H1 (cell line): ENCODE results near the gene SMIM31. TPM values are rescaled to one million over a fixed set of nuclear protein-coding genes. Genes with fewer than 3 reads are reported as not detected.

Experiments used
- CTCF ChIA-PET: fragments of 300-600 bp; sonication (Branson Sonifier 250); formaldehyde crosslinking; loops from one replicate; lab custom pipeline; 2021; ENCODE audit not compliant: partially characterized antibody; lab: Charles Lee
- POLR2A ChIA-PET: fragments of 300-600 bp; sonication (Branson Sonifier 250); formaldehyde crosslinking; loops from one replicate; lab custom pipeline; 2021; ENCODE audit warnings: inconsistent platforms; ENCODE audit not compliant: partially characterized antibody; lab: Charles Lee
- DNase-seq, 2 experiments: peaks; one replicate each; pipeline versions ENCODE4 v3.0.0 to v3.0.0-alpha.2; 2010 to 2022; ENCODE audit warnings: low spot score in 2 of 2, low read depth in 1 of 2, mixed read lengths in 1 of 2
- FAIRE-seq: peaks from 2 replicates; lab custom pipeline; 2011; peaks lifted over from hg19 to GRCh38; lab: Jason Lieb, UNC
- H2AFZ ChIP-seq: 2 replicates; pipeline ENCODE4 v1.8.1; 2012; ENCODE audit warnings: low read length, inconsistent platforms
- H2AK5ac ChIP-seq: 2 replicates; pipeline ENCODE4 v1.6.1; 2013; ENCODE audit warnings: low read depth, low read length
- H2BK120ac ChIP-seq: replicated peaks from 2 replicates; pipeline ENCODE3; 2013; ENCODE audit warnings: low read depth, low read length, inconsistent platforms
- H2BK12ac ChIP-seq: 2 replicates; pipeline ENCODE4 v1.6.1; 2013; ENCODE audit warnings: low read depth, low read length
- H2BK15ac ChIP-seq: 2 replicates; pipeline ENCODE4 v1.6.1; 2013; ENCODE audit warnings: low read length
- H2BK20ac ChIP-seq: 2 replicates; pipeline ENCODE4 v1.6.1; 2013; ENCODE audit warnings: low read length
- H2BK5ac ChIP-seq: 2 replicates; pipeline ENCODE4 v1.6.1; 2013; ENCODE audit warnings: low read depth, low read length
- H3K14ac ChIP-seq: 2 replicates; pipeline ENCODE4 v1.6.1; 2013; ENCODE audit warnings: inconsistent platforms; ENCODE audit not compliant: insufficient read length
- H3K18ac ChIP-seq: 2 replicates; pipeline ENCODE4 v1.6.1; 2013; ENCODE audit warnings: low read length; ENCODE audit errors: extremely low read depth
- H3K23ac ChIP-seq: 2 replicates; pipeline ENCODE4 v1.6.1; 2013; ENCODE audit warnings: inconsistent platforms; ENCODE audit not compliant: insufficient read length
- H3K23me2 ChIP-seq: 2 replicates; pipeline ENCODE4 v1.6.1; 2013; ENCODE audit warnings: low read depth, low read length
- H3K27ac ChIP-seq: 2 replicates; pipeline ENCODE4 v1.6.1; 2011; ENCODE audit warnings: low read depth, low read length, inconsistent platforms
- H3K27me3 ChIP-seq, 4 experiments: replicated peaks in 1 of 4; 1 replicate in 1 of 4; 2 replicates in 3 of 4; pipeline versions ENCODE4 v1.6.1 to v1.8.1; 2011 to 2013; ENCODE audit warnings: low read length in 3 of 4, mild to moderate bottlenecking in 3 of 4, inconsistent platforms in 2 of 4, mixed read lengths in 2 of 4, moderate library complexity in 1 of 4; ENCODE audit not compliant: control insufficient read depth in 3 of 4, insufficient read depth in 3 of 4; ENCODE audit errors: extremely low read depth in 1 of 4
- H3K36me3 ChIP-seq, 4 experiments: 2 replicates each; pipeline versions ENCODE4 v1.6.1 to v1.8.1; 2011 to 2013; ENCODE audit warnings: mild to moderate bottlenecking in 4 of 4, low read length in 3 of 4, moderate library complexity in 2 of 4, control low read depth in 1 of 4, inconsistent platforms in 1 of 4; ENCODE audit not compliant: insufficient read depth in 4 of 4, control insufficient read depth in 2 of 4
- H3K4ac ChIP-seq: replicated peaks from 2 replicates; pipeline ENCODE3; 2013; ENCODE audit warnings: low read length, low read depth, mixed read lengths, inconsistent platforms; ENCODE audit not compliant: insufficient read length
- H3K4me1 ChIP-seq, 4 experiments: replicated peaks in 1 of 4; 1 replicate in 1 of 4; 2 replicates in 3 of 4; pipeline versions ENCODE4 v1.6.1 to v1.8.1; 2011 to 2013; ENCODE audit warnings: low read length in 3 of 4, inconsistent platforms in 2 of 4, mixed read lengths in 1 of 4; ENCODE audit not compliant: insufficient read depth in 4 of 4, control insufficient read depth in 3 of 4
- H3K4me2 ChIP-seq, 2 experiments: 2 replicates each; pipeline versions ENCODE4 v1.6.1 to v1.8.1; 2011 to 2013; ENCODE audit warnings: low read depth in 2 of 2, low read length in 2 of 2, control low read depth in 1 of 2, inconsistent platforms in 1 of 2, mild to moderate bottlenecking in 1 of 2; ENCODE audit not compliant: insufficient read depth in 1 of 2
- H3K4me3 ChIP-seq, 4 experiments: fragments of 200-600, 300-600 bp in 1 of 4; sonication (generic), shearing (Covaris generic), sonication (Bioruptor Twin) in 1 of 4; 2 replicates each; pipeline versions ENCODE4 v1.5.1 to v1.8.1; 2011 to 2016; ENCODE audit warnings: low read length in 4 of 4, low read depth in 3 of 4, control low read depth in 2 of 4, inconsistent platforms in 2 of 4, mild to moderate bottlenecking in 2 of 4, mixed read lengths in 1 of 4, moderate library complexity in 1 of 4; ENCODE audit not compliant: insufficient read depth in 2 of 4; ENCODE audit errors: extremely low read depth in 1 of 4
- H3K56ac ChIP-seq: replicated peaks from 2 replicates; pipeline ENCODE3; 2013; ENCODE audit warnings: low read depth, mild to moderate bottlenecking, mixed read lengths, low read length, inconsistent platforms; ENCODE audit not compliant: insufficient read length
- H3K79me1 ChIP-seq: 2 replicates; pipeline ENCODE4 v1.6.1; 2013; ENCODE audit warnings: low read depth, low read length, control low read depth
- H3K79me2 ChIP-seq, 2 experiments: 2 replicates each; pipeline versions ENCODE4 v1.6.1 to v1.8.1; 2012 to 2013; ENCODE audit warnings: low read length in 2 of 2, mild to moderate bottlenecking in 2 of 2, inconsistent platforms in 1 of 2; ENCODE audit not compliant: insufficient read depth in 2 of 2, control insufficient read depth in 1 of 2
- H3K9ac ChIP-seq, 4 experiments: replicated peaks in 1 of 4; 1 replicate in 1 of 4; 2 replicates in 3 of 4; pipeline versions ENCODE4 v1.6.1 to v1.8.1; 2011 to 2013; ENCODE audit warnings: low read depth in 3 of 4, low read length in 3 of 4, control low read depth in 2 of 4, mild to moderate bottlenecking in 2 of 4, moderate library complexity in 2 of 4, inconsistent platforms in 1 of 4; ENCODE audit errors: extremely low read depth in 1 of 4
- H3K9me3 ChIP-seq, 2 experiments: 2 replicates each; pipeline versions ENCODE4 v1.6.1 to v1.8.1; 2012 to 2013; ENCODE audit warnings: mild to moderate bottlenecking in 2 of 2, moderate library complexity in 2 of 2, control low read depth in 1 of 2, inconsistent platforms in 1 of 2, low read depth in 1 of 2, low read length in 1 of 2, mixed read lengths in 1 of 2; ENCODE audit not compliant: insufficient read depth in 2 of 2
- H4K20me1 ChIP-seq, 2 experiments: replicated peaks in 1 of 2; 2 replicates each; pipeline versions ENCODE3 to v1.8.1; 2011 to 2013; ENCODE audit warnings: inconsistent platforms in 2 of 2, low read length in 2 of 2, mild to moderate bottlenecking in 1 of 2; ENCODE audit not compliant: insufficient read depth in 2 of 2, control insufficient read depth in 1 of 2
- H4K5ac ChIP-seq: 2 replicates; pipeline ENCODE4 v1.6.1; 2013; ENCODE audit warnings: low read length, low read depth, mixed read lengths, inconsistent platforms; ENCODE audit not compliant: insufficient read length
- H4K8ac ChIP-seq: 2 replicates; pipeline ENCODE4 v1.8.0; 2013; ENCODE audit warnings: mild to moderate bottlenecking, moderate library complexity, low read length, inconsistent platforms; ENCODE audit not compliant: insufficient read depth; ENCODE audit errors: extremely low read depth
- H4K91ac ChIP-seq: replicated peaks from 2 replicates; pipeline ENCODE3; 2013; ENCODE audit warnings: low read length, mixed read lengths, inconsistent platforms; ENCODE audit not compliant: insufficient read length
- E2F6 ChIP-seq: IDR thresholded peaks from 2 replicates; pipeline ENCODE4 v1.6.1; 2012; ENCODE audit warnings: inconsistent platforms
- MAX ChIP-seq: IDR thresholded peaks from 2 replicates; pipeline ENCODE4 v1.6.1; 2012; ENCODE audit warnings: inconsistent platforms
- NANOG ChIP-seq: IDR thresholded peaks from 2 replicates; pipeline ENCODE4 v1.6.1; 2011; ENCODE audit warnings: low read length, low read depth, mild to moderate bottlenecking, inconsistent platforms; ENCODE audit not compliant: insufficient read depth, poor library complexity, severe bottlenecking
- SP4 ChIP-seq: IDR thresholded peaks from 2 replicates; pipeline ENCODE4 v1.6.1; 2012; ENCODE audit warnings: low read length, inconsistent platforms
- TEAD4 ChIP-seq: IDR thresholded peaks from 2 replicates; pipeline ENCODE4 v1.6.1; 2012; ENCODE audit warnings: low read depth, low read length, inconsistent platforms, mixed read lengths
- WGBS, 2 experiments: shearing (Covaris generic) in 1 of 2; methylation state at CpG; one replicate each; pipeline versions ENCODE4 v1.1.6 to v1.1.7; 2013 to 2015; ENCODE audit warnings: low lambda C conversion rate in 2 of 2, mixed read lengths in 2 of 2, inconsistent platforms in 1 of 2, low coverage in 1 of 2, missing lambda C conversion rate in 1 of 2; ENCODE audit not compliant: insufficient replicate concordance in 2 of 2, insufficient coverage in 1 of 2, insufficient read length in 1 of 2; ENCODE audit errors: extremely low coverage in 1 of 2, missing lambda C conversion rate in 1 of 2; 5-methylcytosine and 5-hydroxymethylcytosine counted together
- polyA plus RNA-seq, 7 experiments: library from polyadenylated mRNA; depleted of rRNA in 3 of 7; stranded (reverse) in 5 of 7; unstranded in 2 of 7; fragments of >200 nt in 5 of 7; fragments of 200-250 nt in 2 of 7; gene quantifications; 1 replicate in 5 of 7; 2 replicates in 1 of 7; 4 replicates in 1 of 7; pipeline versions ENCODE4 v1.2.1 to v1.2.3, GENCODE V29; 2011 to 2013; ENCODE audit warnings: missing spikeins in 2 of 7, mixed read lengths in 2 of 7
- total RNA-seq: library from RNA; stranded (reverse); fragmentation: NEBNext Ultra II Directional; extraction: Animal tissue kit (Norgen Biotek cat#: 25700); gene quantifications from 2 replicates; pipeline ENCODE4 v1.2.1, GENCODE V29; 2021

The SMIM31 gene
- total and polyA plus RNA-seq, 2 of the 8 experiments (the other 6 are each of a cell fraction or from before 2014, with no cell fraction given): not detected

DNA sequence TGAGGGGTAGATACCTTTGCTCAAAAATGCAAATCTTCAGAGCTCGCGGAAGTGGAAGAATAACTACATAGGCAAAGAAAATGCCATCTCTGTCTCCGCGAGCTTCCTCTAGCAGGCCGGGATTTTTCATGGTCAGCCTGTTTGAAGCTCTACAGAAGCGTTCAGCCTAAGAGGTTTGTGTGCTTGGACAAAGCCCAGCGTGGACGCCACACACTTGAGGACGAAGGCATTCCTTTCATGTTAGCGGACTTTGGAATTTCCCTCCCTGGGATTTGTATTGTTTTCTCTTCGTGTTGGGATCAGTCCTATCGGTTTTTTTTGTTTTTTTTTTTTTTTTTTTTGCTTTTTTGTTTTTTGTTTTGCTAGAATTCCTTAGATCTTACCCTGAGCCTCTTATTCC, 53.7 kb downstream of the SMIM31 start:
- 49% methylated on average over 11 of the region's 12 CpGs; no CpG with 5 or more reads in 1 of the 2 experiments for WGBS, 2 experiments
- peak in 1 of 2 experiments; percentile 49 for DNase-seq
- H2BK15ac ChIP-seq: no peak overlapping the region
- H3K4me1 ChIP-seq: peaks cover 0 to 4% (median 2%) of the 10 kb centered on the region in 4 experiments; a peak in 2 of 7 replicates
- TF ChIP-seq MAX (peak; percentile 66), SP4 (no peak), NANOG (peak; percentile 4), TEAD4 (peak; percentile 56; the same call in 1 of the 2 replicates), E2F6 (peak; percentile 77)
- TF ChIP-seq, all 59 proteins: peak for 4
- Histone ChIP-seq H3K79me2 (no peaks in the 10 kb centered on the region), H3K56ac (no peak overlapping the region), H2BK120ac (peak overlapping the region; percentile 66), H2BK12ac (peak overlapping the region; percentile 92), H2AFZ (peak overlapping the region; percentile 48; the same call in 1 of the 2 replicates), H3K23me2 (no peaks in the 10 kb centered on the region), H4K91ac (no peak overlapping the region), H4K5ac (no peak overlapping the region), H3K27ac (no peak overlapping the region), H4K8ac (no peak overlapping the region), H3K36me3 (no peaks in the 10 kb centered on the region), H3K23ac (no peak overlapping the region), H3K18ac (no peak overlapping the region; the same call in 1 of the 2 replicates), H3K4me2 (peak overlapping the region in 1 of 2 experiments; percentile 11; a peak in 1 of 4 replicates), H4K20me1 (no peaks in the 10 kb centered on the region), H3K9ac (no peak overlapping the region), H3K27me3 (no peaks in the 10 kb centered on the region), H2BK5ac (peak overlapping the region; percentile 57; the same call in 1 of the 2 replicates), H3K4me3 (no peak overlapping the region), H3K4ac (no peak overlapping the region), H3K79me1 (no peaks in the 10 kb centered on the region), H3K9me3 (no peaks in the 10 kb centered on the region), H2BK20ac (peak overlapping the region; percentile 29), H3K14ac (no peak overlapping the region), H2AK5ac (no peak overlapping the region)
- peak; percentile 82 for FAIRE-seq
- POLR2A ChIA-PET: interaction anchor here (1.5 kb wide), 1 partner anchor 9 kb away, joined by 5 read pairs; no protein-coding TSS in a partner anchor
- CTCF ChIA-PET: interaction anchor here (1.6 to 2.2 kb wide), 3 partner anchors 28 to 142 kb away, joined by 3 to 6 read pairs (median 5); no protein-coding TSS in a partner anchor
